HCT116 (cell line): Measurements from ENCODE around the gene DCDC2C.

Source experiments
- EZH2phosphoT487 ChIP-seq: fragments of 200-600 bp; IDR thresholded peaks from 2 replicates; pipeline ENCODE4 v1.6.1; 2018; ENCODE audit warnings: antibody characterized with exemption, borderline replicate concordance
- POLR2A ChIP-seq: IDR thresholded peaks from 2 replicates; pipeline ENCODE4 v1.7.0; 2011; ENCODE audit warnings: borderline replicate concordance; ENCODE audit not compliant: insufficient read depth, insufficient read length; ENCODE audit errors: extremely low read depth
- TF ChIP-seq, protein P1 (sequence below), 3 experiments: fragments of 200-600 bp in 1 of 3; sonication (generic) in 1 of 3; IDR thresholded peaks in 2 of 3; conservative IDR thresholded peaks in 1 of 3; 2 replicates each; pipeline ENCODE4 v1.5.1; 2012 to 2017; ENCODE audit warnings: low read depth in 2 of 3, low read length in 2 of 3, antibody characterized with exemption in 1 of 3, borderline replicate concordance in 1 of 3, control low read depth in 1 of 3, mild to moderate bottlenecking in 1 of 3, mixed read lengths in 1 of 3, mixed run types in 1 of 3, moderate library complexity in 1 of 3; ENCODE audit not compliant: insufficient read depth in 1 of 3
- TF ChIP-seq, protein P2 (sequence below): IDR thresholded peaks from 2 replicates; pipeline ENCODE4 v1.6.1; 2012

DNA sequence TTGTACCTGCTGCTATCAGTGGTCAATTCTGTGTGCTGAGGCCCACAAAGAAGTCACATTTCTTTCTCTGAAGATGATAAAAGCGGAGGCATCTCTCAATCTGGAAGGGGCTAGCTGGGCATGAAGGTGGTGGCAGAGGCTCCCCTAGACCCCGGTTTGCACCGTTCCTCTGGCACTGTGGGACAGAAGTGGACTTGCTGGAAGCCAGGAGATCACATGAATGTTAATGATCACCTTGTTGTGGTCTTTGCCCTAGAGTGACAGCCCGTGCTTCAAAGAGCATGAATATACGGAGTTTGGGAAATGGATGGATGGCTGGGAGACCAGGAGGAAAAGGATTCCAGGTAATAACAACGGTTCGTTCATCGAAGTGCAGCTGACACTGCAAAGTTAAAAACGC lies 25.2 kb upstream of the DCDC2C start:
- TF ChIP-seq, protein P1, sequence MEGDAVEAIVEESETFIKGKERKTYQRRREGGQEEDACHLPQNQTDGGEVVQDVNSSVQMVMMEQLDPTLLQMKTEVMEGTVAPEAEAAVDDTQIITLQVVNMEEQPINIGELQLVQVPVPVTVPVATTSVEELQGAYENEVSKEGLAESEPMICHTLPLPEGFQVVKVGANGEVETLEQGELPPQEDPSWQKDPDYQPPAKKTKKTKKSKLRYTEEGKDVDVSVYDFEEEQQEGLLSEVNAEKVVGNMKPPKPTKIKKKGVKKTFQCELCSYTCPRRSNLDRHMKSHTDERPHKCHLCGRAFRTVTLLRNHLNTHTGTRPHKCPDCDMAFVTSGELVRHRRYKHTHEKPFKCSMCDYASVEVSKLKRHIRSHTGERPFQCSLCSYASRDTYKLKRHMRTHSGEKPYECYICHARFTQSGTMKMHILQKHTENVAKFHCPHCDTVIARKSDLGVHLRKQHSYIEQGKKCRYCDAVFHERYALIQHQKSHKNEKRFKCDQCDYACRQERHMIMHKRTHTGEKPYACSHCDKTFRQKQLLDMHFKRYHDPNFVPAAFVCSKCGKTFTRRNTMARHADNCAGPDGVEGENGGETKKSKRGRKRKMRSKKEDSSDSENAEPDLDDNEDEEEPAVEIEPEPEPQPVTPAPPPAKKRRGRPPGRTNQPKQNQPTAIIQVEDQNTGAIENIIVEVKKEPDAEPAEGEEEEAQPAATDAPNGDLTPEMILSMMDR (IDR thresholded peaks at IDR 0.05 in 2 of 3, conservative IDR thresholded peaks at IDR 0.05 in 1 of 3; ENCODE audit: borderline replicate concordance in 1 of 3, insufficient read depth in 1 of 3, low read depth in 2 of 3, low read length in 2 of 3) = no peak
- TF ChIP-seq, protein P2, sequence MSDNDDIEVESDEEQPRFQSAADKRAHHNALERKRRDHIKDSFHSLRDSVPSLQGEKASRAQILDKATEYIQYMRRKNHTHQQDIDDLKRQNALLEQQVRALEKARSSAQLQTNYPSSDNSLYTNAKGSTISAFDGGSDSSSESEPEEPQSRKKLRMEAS = no peak
- TF ChIP-seq POLR2A = no peak
- no peak for TF ChIP-seq EZH2phosphoT487
